Measurements from ENCODE around the gene SMKR1.
"Not testable (repeated sequence)": the region's sequence is repeated elsewhere in the genome, so short reads cannot be mapped to it uniquely, and the experiment has no call there.

The SMKR1 gene

GRCh38 chr7:129525225-129525862, 23.0 kb downstream of the SMKR1 start:
- DNase-seq (ENCODE audit: low read depth, low spot score): no peak

DNA sequence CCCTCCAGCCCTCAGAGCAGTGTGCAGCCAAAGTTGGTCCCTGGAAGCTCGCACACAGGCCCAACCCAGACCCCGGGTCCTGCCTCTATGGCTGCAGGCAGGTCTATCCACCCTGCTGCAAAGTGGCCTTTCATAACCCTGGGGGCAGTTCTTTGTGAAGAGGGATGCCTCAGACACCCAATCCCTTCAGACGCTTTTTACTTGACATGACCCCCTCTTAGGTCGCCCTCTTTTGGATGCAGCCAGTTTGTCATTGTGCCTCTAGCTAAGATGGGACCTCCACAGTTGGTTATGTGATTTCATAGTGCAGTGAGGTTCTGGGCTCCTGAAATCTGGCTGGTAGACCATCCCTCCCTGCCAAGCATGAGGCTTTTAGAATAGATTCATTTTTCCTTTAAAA, 27.3 kb downstream of the SMKR1 start:
- no peak for DNase-seq (ENCODE audit: low read depth, low spot score)

DNA sequence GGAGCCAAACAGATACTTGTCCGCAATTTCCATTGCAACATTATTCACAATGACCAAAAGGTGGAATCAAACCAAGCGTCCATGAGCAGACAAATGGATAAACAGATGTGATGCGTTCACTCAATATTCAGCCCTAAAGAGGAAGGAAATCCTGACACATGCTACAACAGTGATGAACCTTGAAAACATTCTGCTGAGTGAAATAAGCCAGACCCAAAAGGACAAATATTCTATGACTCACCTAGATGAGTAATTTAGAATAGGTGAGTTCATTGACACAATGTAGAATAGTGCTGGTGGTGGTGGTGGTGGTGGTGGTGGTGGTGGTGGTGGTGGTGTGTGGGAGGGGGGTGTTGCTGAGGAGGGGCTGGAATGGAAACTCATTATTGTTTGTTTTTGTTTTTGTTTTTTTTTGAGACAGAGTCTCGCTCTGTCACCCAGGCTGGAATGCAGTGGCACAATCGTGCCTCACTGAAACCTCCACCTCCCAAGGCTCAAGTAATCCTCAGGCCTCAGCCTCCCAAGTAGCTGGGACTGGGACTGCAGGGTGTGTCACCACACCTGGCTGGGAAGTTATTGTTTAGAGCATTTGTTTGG, 28.6 kb downstream of the SMKR1 start:
- no peak for DNase-seq (ENCODE audit: low read depth, low spot score)

DNA sequence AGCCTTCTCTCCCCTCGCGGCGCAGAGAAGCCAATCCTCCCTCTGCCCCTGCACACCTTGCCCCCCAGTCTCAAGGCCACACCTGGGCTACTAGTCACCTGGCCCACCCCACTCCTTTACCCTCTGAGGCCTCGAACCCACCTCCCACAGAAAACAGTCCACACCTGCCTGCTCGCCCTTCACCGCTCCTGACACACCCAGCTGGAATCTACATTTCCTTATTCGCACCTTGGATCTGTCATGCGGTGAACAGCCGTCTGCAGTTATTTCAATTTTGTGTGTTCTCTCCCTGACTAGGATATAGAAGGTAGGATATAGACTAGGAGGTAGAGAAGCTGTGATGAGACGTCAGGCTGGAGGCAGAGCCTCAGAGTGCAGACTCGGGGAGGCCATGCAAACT, 29.4 kb downstream of the SMKR1 start:
- no peak for DNase-seq (ENCODE audit: low read depth, low spot score)

DNA sequence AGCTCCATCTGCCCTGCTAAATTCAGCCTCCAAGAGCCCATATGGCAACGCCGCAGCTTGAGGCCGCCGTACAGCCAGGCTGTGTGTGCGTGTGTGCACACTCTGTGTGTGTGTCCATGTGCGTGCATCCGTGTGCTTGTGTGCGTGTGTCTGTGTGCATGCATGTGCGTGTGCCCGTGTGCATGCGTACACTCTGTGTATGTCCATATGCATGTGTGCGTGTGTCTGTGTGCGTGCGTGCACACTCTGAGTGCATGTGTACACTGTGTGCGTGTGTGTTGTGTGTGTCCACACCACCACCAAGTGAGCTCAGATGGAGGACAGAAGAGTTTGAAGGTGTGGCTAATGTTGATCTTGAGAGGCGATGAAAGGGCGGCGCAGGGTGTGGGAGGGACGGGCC, 30.0 kb downstream of the SMKR1 start:
- no peak for DNase-seq (ENCODE audit: low read depth, low spot score)

DNA sequence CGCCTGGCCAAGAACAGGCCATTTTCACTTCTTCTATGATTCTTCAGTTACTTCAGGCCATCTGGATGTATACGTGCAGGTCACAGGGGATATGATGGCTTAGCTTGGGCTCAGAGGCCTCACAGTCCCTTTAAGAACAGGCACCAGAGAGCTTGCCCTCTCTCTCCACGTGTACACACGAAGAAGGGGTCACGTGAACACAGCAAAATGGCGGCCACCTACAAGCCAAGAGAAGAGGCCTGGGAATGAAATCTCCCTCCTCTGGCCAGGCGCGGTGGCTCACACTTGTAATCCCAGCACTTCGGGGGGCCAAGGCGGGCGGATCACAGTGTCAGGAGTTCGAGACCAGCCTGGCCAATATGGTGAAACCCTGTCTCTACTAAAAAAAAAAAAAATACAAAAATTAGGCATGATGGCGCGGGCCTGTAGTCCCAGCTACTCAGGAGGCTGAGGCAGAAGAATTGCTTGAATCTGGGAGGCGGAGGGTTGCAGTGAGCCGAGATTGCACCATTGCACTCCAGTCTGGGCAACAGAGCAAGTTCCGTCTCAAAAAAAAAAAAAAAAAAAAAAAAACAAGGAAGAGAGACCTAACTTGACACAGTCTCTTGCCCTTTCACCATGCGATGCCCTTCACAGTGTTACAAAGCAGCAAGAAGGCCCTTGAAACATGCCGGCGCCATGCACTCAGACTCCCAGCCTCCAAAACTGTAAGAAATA, 32.4 kb downstream of the SMKR1 start:
- DNase-seq (ENCODE audit: low read depth, low spot score): not testable (repeated sequence)

DNA sequence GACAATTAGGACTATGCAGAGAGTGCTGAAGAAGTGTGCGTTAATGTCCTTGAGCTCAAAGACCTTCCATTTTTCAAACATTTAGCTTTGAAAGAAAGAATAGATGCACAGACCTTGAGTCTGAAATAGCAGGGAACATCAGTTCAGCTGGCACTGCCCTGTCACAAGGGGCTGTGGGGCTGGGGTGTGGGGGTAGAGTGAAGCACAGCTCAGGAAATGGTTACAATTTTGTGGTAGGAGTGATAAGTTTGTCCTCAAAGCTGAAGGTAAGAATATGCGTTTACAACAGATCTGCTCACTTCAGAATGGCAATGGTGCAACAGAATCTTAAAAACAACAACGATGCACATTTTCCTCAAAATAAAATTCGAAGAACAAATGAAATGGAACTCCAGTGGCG, 33.6 kb downstream of the SMKR1 start:
- DNase-seq (ENCODE audit: low read depth, low spot score): no peak

- DNase-seq (ENCODE audit: low read depth, low spot score): no peak
Measured at GRCh38 chr7:129536323-129536722, 34.0 kb downstream of the SMKR1 start.

- no peak for DNase-seq (ENCODE audit: low read depth, low spot score)
Measured at GRCh38 chr7:129538790-129539189, 36.5 kb downstream of the SMKR1 start.

DNA sequence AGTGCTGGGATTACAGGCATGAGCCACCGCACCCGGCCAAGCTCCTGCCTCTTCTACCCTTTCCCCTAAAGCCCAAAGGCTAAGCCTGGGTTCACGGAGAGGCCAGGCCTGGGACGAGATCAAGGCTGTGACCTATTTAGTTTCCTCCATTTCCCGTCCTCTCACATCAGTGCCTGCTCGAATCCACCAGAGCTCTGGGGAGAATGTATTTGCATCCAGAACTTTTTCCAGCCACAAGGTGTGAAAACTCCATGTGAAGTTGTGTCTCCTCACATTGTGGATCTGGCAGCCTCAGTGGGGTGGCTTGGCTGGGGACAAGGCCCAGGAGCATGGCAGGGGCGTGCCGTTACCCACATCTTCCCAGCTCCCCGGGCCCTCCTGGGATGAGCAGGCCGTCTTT, 38.0 kb downstream of the SMKR1 start:
- no peak for DNase-seq (ENCODE audit: low read depth, low spot score)

DNA sequence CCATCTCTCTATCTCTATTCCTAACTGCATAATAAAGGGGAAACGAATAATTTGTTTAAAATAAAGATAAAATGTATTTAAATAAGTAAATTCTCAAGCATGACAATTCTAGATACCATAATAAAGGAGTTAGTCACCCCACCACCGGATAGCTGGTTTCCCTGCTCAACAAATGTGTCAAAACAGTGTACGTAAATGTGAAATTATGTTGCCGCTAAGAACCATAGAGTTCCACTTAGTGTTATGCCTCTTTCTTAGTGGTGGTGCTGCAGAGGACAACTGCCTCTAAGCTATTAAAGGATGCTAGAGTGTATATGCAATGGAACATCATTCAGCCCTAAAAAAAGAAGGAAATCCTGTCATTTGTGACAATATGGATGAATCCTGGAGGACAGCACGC, 42.4 kb downstream of the SMKR1 start:
- no peak for DNase-seq (ENCODE audit: low read depth, low spot score)

GRCh38 chr7:129550693-129551360, 48.5 kb downstream of the SMKR1 start:
- DNase-seq (ENCODE audit: low read depth, low spot score): no peak

DNA sequence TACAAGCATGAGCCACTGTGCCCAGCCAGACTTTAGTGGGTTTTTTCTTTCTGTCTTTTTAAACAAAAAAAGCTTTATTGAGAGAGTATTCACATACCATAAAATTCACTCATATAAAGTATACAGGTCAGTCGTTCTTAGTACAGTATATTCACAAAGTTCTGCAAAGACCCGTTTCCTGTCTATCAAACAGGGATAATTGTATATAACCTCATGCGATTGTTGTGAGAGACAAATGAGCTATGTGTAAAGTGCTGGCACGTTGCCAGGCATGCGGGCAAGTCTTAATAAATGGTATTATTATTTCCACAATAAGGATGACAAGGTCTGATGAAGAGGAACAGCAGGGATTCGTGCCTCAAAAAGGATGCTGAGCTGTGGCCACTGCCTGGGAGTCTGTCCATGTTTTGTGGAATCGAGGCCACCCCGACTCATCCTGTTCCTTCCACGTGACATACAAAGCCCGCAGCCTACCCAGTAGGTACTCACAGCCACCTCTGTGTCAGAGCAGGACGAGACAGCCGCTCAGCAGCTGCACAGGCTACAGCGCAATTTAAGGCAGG, 51.6 kb downstream of the SMKR1 start:
- no peak for DNase-seq (ENCODE audit: low read depth, low spot score)

GRCh38 chr7:129556607-129557133, 54.3 kb downstream of the SMKR1 start:
- no peak for DNase-seq (ENCODE audit: low read depth, low spot score)

- DNase-seq (ENCODE audit: low read depth, low spot score): no peak
Measured at GRCh38 chr7:129557686-129558481, 55.6 kb downstream of the SMKR1 start.

DNA sequence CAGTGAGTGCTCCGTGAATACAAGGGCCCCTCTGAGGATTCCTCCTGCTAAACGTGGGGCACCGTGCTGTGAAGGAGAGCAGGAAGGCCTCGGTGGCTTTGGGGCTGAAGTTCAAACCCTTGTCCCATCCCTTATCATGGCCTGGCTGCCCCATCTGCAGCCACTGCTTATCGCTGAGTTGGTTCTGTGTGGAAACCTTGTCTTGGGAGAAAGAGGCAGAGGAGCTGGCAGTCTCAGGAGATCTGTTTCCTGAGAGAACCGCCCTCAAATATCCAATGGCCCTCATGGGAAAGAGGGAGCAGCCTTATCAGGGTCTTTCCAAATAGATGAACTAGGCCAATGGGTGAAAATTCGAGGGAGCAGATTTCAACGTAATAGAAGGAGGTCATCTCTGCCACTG, 57.2 kb downstream of the SMKR1 start:
- DNase-seq (ENCODE audit: low read depth, low spot score): no peak

DNA sequence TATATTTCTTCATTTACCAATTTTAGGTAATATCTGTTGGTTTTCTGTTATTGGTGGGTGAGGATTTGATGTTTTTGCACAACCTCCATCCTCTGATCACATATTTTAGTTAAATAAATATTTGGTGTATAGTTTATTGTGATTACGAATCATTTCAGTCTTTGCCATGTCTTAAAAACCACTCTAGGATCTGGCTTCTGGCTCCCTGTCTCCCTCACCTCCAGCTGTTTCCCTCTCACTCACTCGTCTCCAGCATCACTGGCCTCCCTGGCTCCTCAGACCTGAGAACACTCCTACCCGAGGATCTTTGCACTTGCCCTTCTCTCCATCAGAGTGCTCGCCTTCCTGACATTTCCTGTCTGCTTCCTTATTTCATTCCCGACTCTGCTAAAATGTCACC, 58.5 kb downstream of the SMKR1 start:
- DNase-seq (ENCODE audit: low read depth, low spot score): no peak

- DNase-seq (ENCODE audit: low read depth, low spot score): no peak
Measured at GRCh38 chr7:129561677-129562359, 59.5 kb downstream of the SMKR1 start.

Measured in brain pericyte (primary cell).